ENCODE results near the gene EFNA3.

The EFNA3 gene

GRCh38 chr1:155121249-155121648 is 42.6 kb downstream of the EFNA3 start:
- H3K27ac ChIP-seq (ENCODE audit: low read depth, low read length) = no peak overlapping the region
- 87% methylated on average over 2 of the region's 2 CpGs for WGBS
- peaks cover 35% of the 10 kb centered on the region for H3K27me3 ChIP-seq (ENCODE audit: insufficient read depth, low read length)
- H3K9me3 ChIP-seq (ENCODE audit: insufficient read depth, low read depth, low read length) = no peaks in the 10 kb centered on the region
- H3K9ac ChIP-seq (ENCODE audit: low read depth, low read length) = no peak overlapping the region
- no peak overlapping the region for H3K4me3 ChIP-seq (ENCODE audit: low read length)
- H3K36me3 ChIP-seq (ENCODE audit: insufficient read depth, low read length) = no peaks in the 10 kb centered on the region
- H3K4me1 ChIP-seq (ENCODE audit: insufficient read depth, low read length) = peaks cover 17% of the 10 kb centered on the region

- no peaks in the 10 kb centered on the region for H3K36me3 ChIP-seq (ENCODE audit: insufficient read depth, low read length)
- 83% methylated on average over 2 of the region's 2 CpGs for WGBS
- H3K4me1 ChIP-seq (ENCODE audit: insufficient read depth, low read length) = peaks cover 21% of the 10 kb centered on the region
- no peak overlapping the region for H3K27ac ChIP-seq (ENCODE audit: low read depth, low read length)
- H3K9ac ChIP-seq (ENCODE audit: low read depth, low read length) = no peak overlapping the region
- no peak overlapping the region for H3K4me3 ChIP-seq (ENCODE audit: low read length)
- H3K27me3 ChIP-seq (ENCODE audit: insufficient read depth, low read length) = peaks cover 46% of the 10 kb centered on the region
- H3K9me3 ChIP-seq (ENCODE audit: insufficient read depth, low read depth, low read length) = no peaks in the 10 kb centered on the region
Measured at GRCh38 chr1:155122308-155122707, 43.7 kb downstream of the EFNA3 start.

- WGBS = 81% methylated on average over 3 of the region's 4 CpGs
- Histone ChIP-seq H3K9me3 (ENCODE audit: insufficient read depth, low read depth, low read length) (no peaks in the 10 kb centered on the region), H3K36me3 (ENCODE audit: insufficient read depth, low read length) (no peaks in the 10 kb centered on the region), H3K4me1 (ENCODE audit: insufficient read depth, low read length) (peaks cover 31% of the 10 kb centered on the region), H3K27ac (ENCODE audit: low read depth, low read length) (no peak overlapping the region), H3K9ac (ENCODE audit: low read depth, low read length) (no peak overlapping the region), H3K27me3 (ENCODE audit: insufficient read depth, low read length) (peaks cover 60% of the 10 kb centered on the region), H3K4me3 (ENCODE audit: low read length) (no peak overlapping the region)
Measured at GRCh38 chr1:155123801-155124200, 45.2 kb downstream of the EFNA3 start.

- Histone ChIP-seq H3K36me3 (ENCODE audit: insufficient read depth, low read length) (no peaks in the 10 kb centered on the region), H3K9me3 (ENCODE audit: insufficient read depth, low read depth, low read length) (no peaks in the 10 kb centered on the region), H3K27ac (ENCODE audit: low read depth, low read length) (no peak overlapping the region), H3K9ac (ENCODE audit: low read depth, low read length) (no peak overlapping the region), H3K4me3 (ENCODE audit: low read length) (no peak overlapping the region), H3K4me1 (ENCODE audit: insufficient read depth, low read length) (peaks cover 41% of the 10 kb centered on the region), H3K27me3 (ENCODE audit: insufficient read depth, low read length) (peaks cover 70% of the 10 kb centered on the region)
- 41% methylated on average over 16 of the region's 16 CpGs for WGBS
Measured at GRCh38 chr1:155124503-155125463, 46.1 kb downstream of the EFNA3 start.

DNA sequence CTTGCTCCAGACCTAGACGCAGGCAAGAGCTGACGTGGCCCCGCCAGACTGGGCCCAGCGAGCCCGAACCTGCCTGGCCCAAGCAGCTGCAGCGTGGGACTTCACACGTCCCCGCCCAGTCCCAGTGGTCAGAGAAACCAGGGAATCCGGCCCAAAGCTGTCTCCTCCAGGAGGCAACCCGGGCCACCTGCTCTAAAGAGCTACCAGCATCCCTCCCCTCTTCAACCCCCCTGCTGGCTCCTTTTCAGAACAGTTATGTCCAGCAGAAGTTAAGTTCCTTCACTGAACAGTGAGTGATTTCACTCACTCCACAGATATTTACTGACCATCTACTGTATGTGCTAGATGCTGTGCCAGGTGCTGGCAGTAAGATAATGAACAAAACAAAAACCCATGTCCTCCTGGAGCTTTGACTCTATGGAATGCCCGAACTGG is 46.9 kb downstream of the EFNA3 start:
- WGBS = 29% methylated on average over 11 of the region's 11 CpGs
- H3K4me3 ChIP-seq (ENCODE audit: low read length) = peak overlapping the region; percentile 64

GRCh38 chr1:155125946-155126555 is 47.4 kb downstream of the EFNA3 start:
- Histone ChIP-seq H3K4me1 (ENCODE audit: insufficient read depth, low read length) (peaks cover 52% of the 10 kb centered on the region), H3K36me3 (ENCODE audit: insufficient read depth, low read length) (no peaks in the 10 kb centered on the region), H3K9me3 (ENCODE audit: insufficient read depth, low read depth, low read length) (no peaks in the 10 kb centered on the region), H3K9ac (ENCODE audit: low read depth, low read length) (peak overlapping the region; percentile 22; the same call in 1 of the 2 replicates), H3K27ac (ENCODE audit: low read depth, low read length) (no peak overlapping the region), H3K27me3 (ENCODE audit: insufficient read depth, low read length) (peaks cover 65% of the 10 kb centered on the region), H3K4me3 (ENCODE audit: low read length) (peak overlapping the region; percentile 64)
- 3% methylated on average over 53 of the region's 53 CpGs for WGBS

More for the DNA sequence above, 46.9 kb downstream of the EFNA3 start:
- Histone ChIP-seq H3K27ac (ENCODE audit: low read depth, low read length) (no peak overlapping the region), H3K9ac (ENCODE audit: low read depth, low read length) (no peak overlapping the region), H3K27me3 (ENCODE audit: insufficient read depth, low read length) (peaks cover 65% of the 10 kb centered on the region), H3K36me3 (ENCODE audit: insufficient read depth, low read length) (no peaks in the 10 kb centered on the region), H3K4me1 (ENCODE audit: insufficient read depth, low read length) (peaks cover 47% of the 10 kb centered on the region), H3K9me3 (ENCODE audit: insufficient read depth, low read depth, low read length) (no peaks in the 10 kb centered on the region)

- peak overlapping the region; percentile 64 for H3K4me3 ChIP-seq (ENCODE audit: low read length)
- no peak overlapping the region for H3K27ac ChIP-seq (ENCODE audit: low read depth, low read length)
- no peak overlapping the region for H3K9ac ChIP-seq (ENCODE audit: low read depth, low read length)
- H3K4me1 ChIP-seq (ENCODE audit: insufficient read depth, low read length) = peaks cover 52% of the 10 kb centered on the region
- no peaks in the 10 kb centered on the region for H3K9me3 ChIP-seq (ENCODE audit: insufficient read depth, low read depth, low read length)
- H3K27me3 ChIP-seq (ENCODE audit: insufficient read depth, low read length) = peaks cover 65% of the 10 kb centered on the region
- under 1% methylated on average over 32 of the region's 32 CpGs for WGBS
- peaks cover 5% of the 10 kb centered on the region for H3K36me3 ChIP-seq (ENCODE audit: insufficient read depth, low read length)
Measured at GRCh38 chr1:155126556-155127104, 48.0 kb downstream of the EFNA3 start.

DNA sequence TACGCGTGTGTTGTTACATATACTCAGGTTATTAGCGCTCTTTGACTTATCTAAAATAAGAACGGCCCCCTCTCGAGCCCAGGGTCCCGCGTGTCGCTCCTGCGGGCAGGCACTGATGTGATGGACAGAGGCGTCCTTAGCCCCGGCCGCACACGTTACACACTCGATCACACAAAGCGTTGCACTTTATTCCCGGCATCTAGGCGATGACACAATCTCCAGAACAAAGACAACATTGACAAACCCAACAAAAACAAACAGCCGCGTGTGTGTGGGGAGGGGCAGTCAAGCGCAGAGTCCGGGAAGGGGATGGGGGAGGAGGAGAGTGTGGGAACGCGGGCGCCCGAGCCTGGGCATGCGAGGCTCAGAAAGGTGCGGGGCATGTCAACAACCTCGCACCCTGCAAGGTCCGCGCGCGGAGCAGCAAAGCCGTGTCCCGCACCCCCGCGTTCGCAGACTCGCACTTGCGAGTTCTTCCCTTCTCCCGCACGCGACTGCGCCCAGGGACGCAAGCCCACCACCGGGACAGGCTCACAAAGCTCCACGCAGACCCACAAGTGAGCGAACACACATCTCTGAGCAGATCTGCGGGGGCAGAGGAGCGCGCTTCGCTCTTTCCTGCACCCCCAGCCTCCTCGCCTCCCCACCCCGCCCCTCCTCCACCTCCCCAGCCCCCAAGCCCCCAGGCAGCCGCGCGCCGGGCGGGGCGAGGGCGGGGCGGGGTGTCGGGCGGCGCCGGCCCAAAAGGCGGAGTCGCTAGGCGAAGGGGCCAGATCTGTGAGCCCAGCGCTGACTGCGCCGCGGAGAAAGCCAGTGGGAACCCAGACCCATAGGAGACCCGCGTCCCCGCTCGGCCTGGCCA is 48.7 kb downstream of the EFNA3 start, which contains the start of gene EFNA1:
EFNA1 (plus strand) TSS at position 772 of the 862 bp plus-strand sequence. CDS start 102 bp downstream, outside the sequence.
- no peak within 1 kb of the TSS for H3K27ac ChIP-seq (ENCODE audit: low read depth, low read length)
- H3K4me1 ChIP-seq (ENCODE audit: insufficient read depth, low read length) = peaks cover 52% of the 10 kb centered on the region
- H3K9ac ChIP-seq (ENCODE audit: low read depth, low read length) = peak within 1 kb of the TSS; percentile 47; the same call in 1 of the 2 replicates
- no peaks in the 10 kb centered on the region for H3K9me3 ChIP-seq (ENCODE audit: insufficient read depth, low read depth, low read length)
- peak within 1 kb of the TSS; percentile 64 for H3K4me3 ChIP-seq (ENCODE audit: low read length)
- H3K27me3 ChIP-seq (ENCODE audit: insufficient read depth, low read length) = peaks cover 62% of the 10 kb centered on the region
- under 1% methylated on average over 75 of the region's 76 CpGs for whole genome bisulfite sequencing
- peaks cover 8% of the 10 kb centered on the region for H3K36me3 ChIP-seq (ENCODE audit: insufficient read depth, low read length)

DNA sequence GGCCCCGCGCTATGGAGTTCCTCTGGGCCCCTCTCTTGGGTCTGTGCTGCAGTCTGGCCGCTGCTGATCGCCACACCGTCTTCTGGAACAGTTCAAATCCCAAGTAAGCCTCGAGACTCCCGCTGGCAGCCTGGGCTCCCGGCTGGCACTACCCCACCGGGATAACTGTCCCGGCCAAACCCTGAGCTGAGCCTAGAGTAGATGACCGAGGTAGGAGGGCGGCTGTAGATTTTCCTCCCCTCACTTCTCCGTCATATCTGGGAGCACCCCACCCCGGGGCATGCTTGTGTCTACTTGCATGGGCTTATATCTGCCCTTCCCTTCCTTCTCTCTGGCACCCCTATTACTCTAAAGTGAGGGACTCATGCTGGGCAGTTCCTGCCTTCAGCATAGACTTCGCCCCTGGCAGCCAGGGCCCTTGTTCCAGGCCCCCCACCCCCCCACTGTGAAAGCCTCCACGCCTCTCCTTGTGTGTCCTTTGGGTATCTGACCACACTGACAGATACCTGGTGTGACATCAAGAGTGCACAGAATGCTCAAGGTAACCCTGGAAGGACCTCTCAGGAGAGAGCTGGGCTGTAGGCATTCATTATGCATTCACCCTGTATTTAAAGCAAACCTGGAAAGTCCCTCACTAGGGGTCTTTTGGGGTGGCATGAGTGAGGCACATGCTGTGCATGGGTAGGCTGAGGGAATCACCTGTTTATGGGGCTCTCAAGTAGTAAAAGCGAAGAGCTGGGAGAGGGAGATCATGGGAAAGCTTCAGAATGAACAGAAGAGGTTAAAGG is 49.5 kb downstream of the EFNA3 start:
- Histone ChIP-seq H3K9ac (ENCODE audit: low read depth, low read length) (peak overlapping the region; percentile 47; the same call in 1 of the 2 replicates), H3K36me3 (ENCODE audit: insufficient read depth, low read length) (peaks cover 8% of the 10 kb centered on the region), H3K9me3 (ENCODE audit: insufficient read depth, low read depth, low read length) (no peaks in the 10 kb centered on the region), H3K27me3 (ENCODE audit: insufficient read depth, low read length) (peaks cover 62% of the 10 kb centered on the region), H3K4me1 (ENCODE audit: insufficient read depth, low read length) (peaks cover 52% of the 10 kb centered on the region), H3K4me3 (ENCODE audit: low read length) (peak overlapping the region; percentile 64), H3K27ac (ENCODE audit: low read depth, low read length) (no peak overlapping the region)
- 4% methylated on average over 17 of the region's 17 CpGs for WGBS

All from HUES64 (cell line).